ENCODE data around the gene ATP6V0C.
A peak's percentile ranks its signal among the peaks of the same experiment; 100 is the strongest.

The ATP6V0C gene

DNA sequence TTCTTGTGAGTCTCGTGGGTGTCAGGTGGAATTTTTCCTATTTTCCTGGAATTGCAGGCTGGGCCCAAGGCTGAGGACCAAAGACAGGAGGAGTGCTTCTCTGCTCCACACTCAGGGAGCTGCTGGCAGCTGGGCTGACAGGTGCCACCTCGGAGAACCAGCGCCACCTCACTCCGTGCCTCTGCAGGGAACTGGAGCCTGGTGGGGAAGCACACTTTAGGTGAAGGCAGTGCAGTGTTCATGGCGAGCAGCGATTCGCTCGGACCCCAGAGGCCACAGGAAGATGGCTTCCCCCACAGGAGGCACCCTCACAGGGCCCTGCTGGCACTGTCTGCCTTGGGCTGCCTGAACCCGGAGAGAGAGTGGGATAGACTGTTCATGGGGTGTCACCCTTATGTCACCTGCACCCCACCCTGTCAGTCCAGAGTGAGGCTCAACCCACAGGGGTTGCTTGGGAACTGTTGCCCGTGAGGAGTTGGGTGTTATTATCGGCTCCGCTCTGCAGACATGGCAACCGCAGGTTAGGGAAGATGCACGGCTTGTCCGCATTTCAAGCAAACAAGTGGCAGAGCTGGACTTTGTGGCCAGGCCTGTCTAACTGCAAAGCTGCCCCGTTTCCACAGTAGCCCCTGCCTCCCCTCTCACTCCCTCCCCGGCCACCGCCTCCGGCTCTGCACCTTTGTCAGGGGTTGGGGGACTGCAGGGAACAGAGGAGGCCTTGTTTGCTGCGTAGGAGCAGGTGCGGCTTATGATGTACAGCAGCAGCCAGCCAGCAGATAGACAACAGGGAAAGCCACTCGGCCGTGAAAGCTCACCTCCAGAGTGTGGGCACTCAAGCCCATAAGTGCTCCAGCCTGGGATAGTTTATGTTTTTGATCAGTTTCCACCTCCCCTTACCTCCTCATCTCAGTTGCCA, 23.3 kb upstream of the ATP6V0C start:
- DNase-seq (ENCODE audit: low spot score) = no peak

DNA sequence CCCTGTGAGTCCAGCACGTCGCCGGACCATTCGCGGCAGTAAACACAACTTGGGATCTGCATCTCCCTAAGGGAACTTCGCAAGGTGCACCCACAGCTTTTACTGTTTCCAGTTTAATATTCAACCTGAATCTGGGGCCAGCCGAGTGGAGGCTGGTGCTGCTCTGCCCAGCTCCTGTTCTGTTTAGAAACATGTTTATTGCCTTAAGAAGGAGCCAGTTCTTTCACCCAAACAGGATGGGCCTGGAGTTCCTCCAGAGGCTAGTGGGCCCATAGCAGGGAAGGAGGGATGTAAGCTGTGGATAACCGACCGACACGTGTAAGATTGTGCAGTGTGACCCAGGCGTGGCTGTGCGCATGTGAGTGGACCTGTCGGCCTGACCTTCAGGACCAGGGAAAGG, 21.5 kb upstream of the ATP6V0C start:
- DNase-seq (ENCODE audit: low spot score) = no peak

- DNase-seq (ENCODE audit: low spot score) = no peak
Measured at GRCh38 chr16:2493605-2494004, 20.1 kb upstream of the ATP6V0C start.

- no peak for DNase-seq (ENCODE audit: low spot score)
Measured at GRCh38 chr16:2494616-2495015, 19.1 kb upstream of the ATP6V0C start.

- DNase-seq (ENCODE audit: low spot score) = no peak
Measured at GRCh38 chr16:2495041-2495440, 18.7 kb upstream of the ATP6V0C start.

GRCh38 chr16:2496223-2497115, 17.3 kb upstream of the ATP6V0C start:
- DNase-seq (ENCODE audit: low spot score) = no peak

DNA sequence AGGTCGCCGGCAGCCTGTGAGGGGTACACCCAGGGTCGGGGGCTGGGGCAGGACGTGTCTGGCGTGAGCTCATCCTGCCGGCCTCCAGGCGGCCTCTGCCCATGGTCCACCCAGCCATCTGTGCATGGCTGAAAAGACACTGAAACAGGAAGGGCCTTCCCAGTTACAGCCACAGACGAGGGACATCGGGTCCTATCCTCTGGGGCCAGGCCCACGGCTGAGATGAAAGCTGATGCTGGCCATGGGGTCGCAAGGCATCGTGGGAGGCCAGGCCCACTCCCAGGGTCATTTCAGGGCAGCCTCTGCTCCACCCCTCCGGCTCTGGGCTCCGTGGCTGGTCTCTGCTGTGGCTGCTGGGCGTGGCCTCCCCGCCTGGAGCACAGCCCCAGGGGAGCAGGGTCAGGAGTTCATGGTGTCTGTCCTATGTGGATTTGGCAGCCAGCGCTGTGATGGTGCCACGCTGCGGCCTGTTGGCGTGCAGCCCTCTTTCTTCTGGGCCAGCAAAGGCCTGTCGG, 16.6 kb upstream of the ATP6V0C start:
- no peak for DNase-seq (ENCODE audit: low spot score)

- DNase-seq (ENCODE audit: low spot score) = no peak
Measured at GRCh38 chr16:2497695-2498484, 15.9 kb upstream of the ATP6V0C start.

DNA sequence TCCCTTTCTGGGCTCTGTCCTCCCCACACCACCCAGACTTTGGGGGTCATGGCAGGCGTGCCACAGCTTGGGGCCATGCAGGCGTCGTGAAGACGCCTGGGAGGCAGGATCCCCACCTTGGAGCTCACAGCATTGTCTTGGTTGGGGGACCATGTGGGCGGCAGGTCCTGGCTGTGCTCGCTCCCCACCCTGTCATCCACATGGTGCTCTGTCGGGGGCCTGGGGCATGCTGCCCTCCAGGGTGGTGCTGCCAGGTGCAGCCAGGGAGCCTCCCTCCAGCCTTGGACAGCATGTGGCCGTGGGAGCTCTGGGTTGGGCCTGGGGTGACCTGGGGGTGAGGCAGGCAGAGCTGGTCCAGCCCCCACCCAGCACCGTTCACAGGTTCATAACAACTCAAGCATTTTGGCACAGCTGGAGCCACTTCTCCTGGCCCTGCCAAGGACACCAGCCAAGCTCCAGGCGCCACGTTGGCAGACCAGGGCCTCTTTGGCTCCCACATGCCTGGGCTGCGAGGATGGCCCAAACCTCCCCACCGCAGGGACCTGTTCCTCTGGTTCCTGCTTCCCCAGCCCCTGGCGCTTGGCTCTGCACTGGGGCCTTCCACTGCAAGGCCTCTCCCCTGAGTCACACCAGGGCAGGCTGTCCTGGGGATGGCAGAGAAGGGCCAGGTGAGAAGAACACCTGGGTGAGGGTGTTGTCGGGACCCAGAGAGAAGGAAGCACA, 15.1 kb upstream of the ATP6V0C start:
- no peak for DNase-seq (ENCODE audit: low spot score)

DNA sequence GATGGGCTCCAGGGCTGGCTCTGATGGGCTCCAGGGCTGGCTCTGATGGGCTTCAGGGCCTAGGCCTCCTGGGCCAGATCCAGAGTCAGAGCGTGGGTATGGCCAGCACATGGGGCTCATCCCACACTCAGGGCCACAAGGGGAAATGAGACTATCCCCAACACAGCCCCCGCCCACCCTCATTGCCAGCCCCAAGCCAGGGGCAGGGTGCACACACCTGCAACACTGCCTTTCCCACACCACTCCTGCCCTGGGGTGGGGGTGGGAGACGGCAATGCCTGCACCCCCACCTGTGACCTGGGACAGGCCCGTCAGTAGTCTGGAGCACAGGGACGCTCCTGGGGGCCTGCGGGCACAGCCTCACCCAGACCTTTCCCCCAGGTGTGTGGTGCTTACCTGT, 14.3 kb upstream of the ATP6V0C start:
- no peak for DNase-seq (ENCODE audit: low spot score)

- no peak for DNase-seq (ENCODE audit: low spot score)
Measured at GRCh38 chr16:2499890-2500429, 13.8 kb upstream of the ATP6V0C start.

GRCh38 chr16:2500430-2500917, 13.3 kb upstream of the ATP6V0C start:
- no peak for DNase-seq (ENCODE audit: low spot score)

GRCh38 chr16:2500918-2501750, 12.6 kb upstream of the ATP6V0C start:
- peak; percentile 79 for DNase-seq (ENCODE audit: low spot score)

GRCh38 chr16:2501946-2502895, 11.5 kb upstream of the ATP6V0C start:
- no peak for DNase-seq (ENCODE audit: low spot score)

- DNase-seq (ENCODE audit: low spot score) = no peak
Measured at GRCh38 chr16:2505695-2506094, 8.1 kb upstream of the ATP6V0C start.

- no peak for DNase-seq (ENCODE audit: low spot score)
Measured at GRCh38 chr16:2507052-2507659, 6.6 kb upstream of the ATP6V0C start.

DNA sequence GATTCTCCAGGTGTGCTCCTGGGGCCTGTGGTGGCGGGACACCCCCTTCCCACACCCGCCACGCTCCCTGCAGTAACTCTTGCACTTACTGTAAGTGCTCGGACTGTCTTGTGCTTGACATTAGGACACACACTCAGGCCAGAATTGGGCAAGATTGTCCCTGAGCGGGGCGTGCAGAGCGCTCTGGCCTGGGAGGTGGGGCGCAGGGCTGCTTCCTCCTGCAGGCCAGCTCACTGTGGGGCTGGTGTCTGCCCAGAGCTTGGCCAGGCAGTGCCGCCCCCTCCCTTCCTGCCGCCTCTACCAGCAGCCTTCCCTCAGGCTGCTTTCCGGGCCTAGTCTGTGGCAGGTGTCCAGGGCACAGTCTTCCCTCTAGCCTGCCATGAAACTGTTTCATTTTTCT, 6.1 kb upstream of the ATP6V0C start:
- DNase-seq (ENCODE audit: low spot score) = no peak

DNA sequence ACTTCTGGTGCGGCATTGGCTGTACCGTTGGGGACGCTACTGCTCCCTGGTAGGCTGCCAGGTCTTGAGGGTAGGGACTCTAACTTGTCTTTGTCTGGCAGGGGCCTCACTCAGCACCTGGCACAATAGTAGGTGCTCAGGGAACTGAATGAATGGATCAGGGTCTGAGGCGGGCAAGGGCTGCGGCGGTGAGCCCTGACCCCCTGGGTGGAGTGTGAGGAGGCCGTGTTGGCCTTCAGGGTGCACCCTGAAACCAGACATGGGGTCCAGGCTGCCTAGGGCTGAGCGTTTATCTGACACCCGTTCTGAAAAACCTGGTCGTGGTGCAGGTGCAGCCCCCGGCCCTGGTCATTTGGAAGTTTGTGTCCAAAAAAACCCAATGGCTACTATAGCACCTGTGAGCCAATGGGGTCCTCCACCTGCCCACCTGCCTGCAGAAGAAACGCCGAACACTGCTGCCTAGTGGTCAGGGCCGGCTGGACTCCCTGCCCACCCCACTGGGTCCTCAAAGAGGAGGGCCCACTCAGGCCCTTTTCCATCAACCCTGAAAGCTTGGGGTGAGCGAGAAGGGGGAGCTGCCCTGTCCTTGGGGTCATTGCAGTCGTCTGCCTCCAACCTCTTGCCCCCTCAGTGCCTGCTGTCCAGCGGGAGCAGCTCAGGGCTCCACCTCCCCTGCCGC, 4.9 kb upstream of the ATP6V0C start:
- no peak for DNase-seq (ENCODE audit: low spot score)
